NCI-H1436 treated with DMSO at 0.1 percent for 48 hours (cell line): ENCODE data around the gene C12orf57.
A peak's percentile ranks its signal among the peaks of the same experiment; 100 is the strongest.

Source experiments
- DNase-seq: peaks from one replicate; lab custom pipeline; 2025; lab: John Stamatoyannopoulos, UW

C12orf57 gene

DNA sequence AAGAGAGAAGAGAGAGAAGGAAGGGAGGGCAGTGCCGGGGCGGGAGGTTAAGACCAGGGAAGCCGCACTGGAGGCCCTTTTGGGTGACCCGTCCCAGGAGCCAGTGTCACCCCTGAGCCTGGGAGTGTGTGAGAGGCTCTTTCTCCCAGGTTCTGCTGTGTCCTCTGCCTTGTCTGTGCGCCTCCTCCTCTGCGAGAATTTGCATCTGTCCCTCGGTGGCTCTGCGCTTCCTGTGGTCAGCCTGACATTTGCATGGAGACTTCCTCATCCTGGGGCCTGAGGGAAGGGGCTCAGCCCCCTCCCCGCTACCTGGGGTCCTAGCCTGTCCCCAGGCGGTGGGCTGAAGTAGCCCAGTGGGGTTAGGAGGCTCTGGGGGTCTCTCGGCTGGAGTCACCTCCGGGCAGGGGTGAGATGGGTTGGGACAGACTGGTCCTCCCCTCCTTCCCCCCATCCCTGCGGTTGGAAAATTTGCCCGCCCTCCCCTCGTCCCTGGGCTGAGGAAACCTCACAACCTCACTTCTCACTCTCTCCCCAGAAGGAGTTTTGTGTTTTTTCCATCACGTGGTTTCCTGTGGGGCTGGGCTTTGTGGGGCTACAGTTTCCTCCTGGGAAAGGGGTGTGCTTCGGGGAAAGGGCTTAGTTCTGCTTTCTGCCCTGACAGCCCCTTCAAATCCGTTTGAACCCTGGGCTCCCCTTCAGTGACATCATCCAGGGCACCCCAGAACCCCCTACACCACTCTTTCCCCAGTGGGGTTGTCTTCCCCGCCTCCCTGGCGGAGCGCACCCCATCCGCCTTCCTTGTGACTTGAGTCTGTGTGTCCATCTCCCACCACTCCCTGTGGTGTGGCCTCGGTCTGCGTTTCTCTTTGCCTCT lies 9.9 kb downstream of the C12orf57 start:
- DNase-seq = no peak

DNA sequence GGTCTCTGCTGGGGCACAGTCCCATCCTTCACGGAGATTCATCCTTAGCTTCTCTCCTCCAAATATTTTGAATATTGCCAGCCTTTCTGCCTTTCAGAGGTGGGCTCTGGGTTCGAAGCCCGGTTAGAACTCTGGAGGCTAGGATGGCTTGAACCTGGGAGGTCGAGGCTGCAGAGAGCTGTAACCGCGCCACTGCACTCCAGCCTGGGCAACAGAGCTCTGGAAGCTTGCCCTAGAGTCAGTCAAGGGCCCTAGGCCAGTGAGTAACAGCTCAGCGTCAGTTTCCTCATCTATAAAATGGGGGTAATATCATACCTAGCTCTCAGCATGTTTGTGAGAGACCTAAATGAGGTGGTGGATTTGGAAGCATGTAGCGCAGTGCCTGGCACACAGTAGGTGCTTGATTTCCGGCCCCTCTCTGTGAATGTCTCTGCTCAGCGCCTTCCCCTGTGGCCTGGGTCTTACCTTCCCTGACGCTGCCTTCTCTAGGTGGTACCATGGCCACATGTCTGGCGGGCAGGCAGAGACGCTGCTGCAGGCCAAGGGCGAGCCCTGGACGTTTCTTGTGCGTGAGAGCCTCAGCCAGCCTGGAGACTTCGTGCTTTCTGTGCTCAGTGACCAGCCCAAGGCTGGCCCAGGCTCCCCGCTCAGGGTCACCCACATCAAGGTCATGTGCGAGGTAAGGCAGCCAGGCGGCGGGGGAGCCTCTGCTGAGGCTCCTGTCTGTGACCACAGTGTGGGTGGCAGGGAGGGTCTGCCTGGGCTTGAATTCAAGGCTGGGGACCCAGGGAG lies 10.7 kb downstream of the C12orf57 start:
- DNase-seq = no peak

DNA sequence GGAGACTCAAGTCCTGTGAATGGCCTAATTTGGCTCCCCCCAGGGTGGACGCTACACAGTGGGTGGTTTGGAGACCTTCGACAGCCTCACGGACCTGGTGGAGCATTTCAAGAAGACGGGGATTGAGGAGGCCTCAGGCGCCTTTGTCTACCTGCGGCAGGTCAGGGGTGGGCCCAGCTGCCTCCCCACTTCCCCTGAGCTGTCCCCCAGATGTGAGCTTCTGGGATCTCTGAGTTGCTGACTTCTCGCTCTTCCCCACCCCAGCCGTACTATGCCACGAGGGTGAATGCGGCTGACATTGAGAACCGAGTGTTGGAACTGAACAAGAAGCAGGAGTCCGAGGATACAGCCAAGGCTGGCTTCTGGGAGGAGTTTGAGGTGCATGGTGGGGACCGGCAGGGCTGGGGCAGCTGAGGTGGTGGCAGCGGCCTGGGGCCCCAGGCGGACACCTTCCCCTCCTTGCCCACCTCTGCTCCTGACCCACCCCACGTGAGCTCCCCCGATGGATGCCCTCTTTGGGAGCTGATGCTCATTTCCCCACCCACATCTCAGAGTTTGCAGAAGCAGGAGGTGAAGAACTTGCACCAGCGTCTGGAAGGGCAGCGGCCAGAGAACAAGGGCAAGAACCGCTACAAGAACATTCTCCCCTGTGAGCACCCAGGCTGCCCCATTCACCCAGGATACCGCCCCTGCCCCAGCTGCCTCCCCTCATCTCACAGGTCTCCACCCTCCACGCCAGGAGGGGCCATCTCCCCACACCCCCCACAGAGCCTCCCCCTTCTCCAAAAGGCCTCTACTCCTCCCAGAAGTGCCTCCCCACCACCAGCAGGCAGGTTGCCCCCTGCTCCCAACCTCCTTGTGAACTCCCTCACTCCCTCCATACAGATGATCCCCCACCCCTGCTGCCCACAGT lies 11.5 kb downstream of the C12orf57 start:
- DNase-seq = no peak

- no peak for DNase-seq
Measured at GRCh38 chr12:6956021-6956727, 12.4 kb downstream of the C12orf57 start.

- no peak for DNase-seq
Measured at GRCh38 chr12:6957151-6957701, 13.4 kb downstream of the C12orf57 start.

GRCh38 chr12:6957741-6958608 lies 14.2 kb downstream of the C12orf57 start:
- no peak for DNase-seq

- DNase-seq = no peak
Measured at GRCh38 chr12:6958609-6959057, 14.8 kb downstream of the C12orf57 start.

DNA sequence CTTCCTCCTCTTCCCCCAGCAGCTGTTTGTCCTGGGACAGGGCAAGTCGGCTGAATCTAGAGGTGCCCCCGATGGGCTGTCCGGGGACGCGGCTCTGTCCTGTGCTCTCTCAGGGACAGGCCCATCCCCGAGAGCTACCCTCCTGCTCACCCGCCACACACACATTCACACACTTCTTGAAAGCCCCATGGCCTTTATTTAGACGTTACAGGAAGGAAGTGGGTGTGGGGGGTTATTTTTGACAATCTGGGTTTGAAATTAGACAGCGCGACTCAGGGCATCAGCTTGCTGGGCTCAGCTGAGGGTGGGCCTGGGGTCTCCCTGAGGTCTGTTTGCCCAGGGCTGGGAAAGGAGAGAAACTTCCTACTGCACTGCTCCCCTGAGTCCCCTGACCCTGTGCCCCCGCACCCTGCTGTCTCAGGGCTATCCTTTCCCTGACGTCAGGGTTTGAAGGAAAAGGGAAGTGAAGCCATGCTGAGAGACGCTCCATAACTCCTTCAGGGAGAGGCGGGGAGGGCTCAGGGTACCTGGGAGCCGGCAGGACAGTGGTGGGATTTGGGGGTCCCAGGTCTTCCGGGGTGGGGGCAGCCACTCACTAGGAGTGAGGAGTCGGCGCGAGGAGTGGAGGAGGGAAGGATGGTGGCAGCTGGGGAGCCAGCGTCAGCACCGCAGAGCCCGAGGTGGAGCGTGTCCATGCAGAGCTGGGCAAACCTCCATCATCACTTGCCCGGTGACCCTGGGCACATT lies 15.4 kb downstream of the C12orf57 start:
- DNase-seq = no peak

- no peak for DNase-seq
Measured at GRCh38 chr12:6959805-6960592, 16.2 kb downstream of the C12orf57 start.

GRCh38 chr12:6960593-6961277 lies 16.9 kb downstream of the C12orf57 start:
- no peak for DNase-seq

DNA sequence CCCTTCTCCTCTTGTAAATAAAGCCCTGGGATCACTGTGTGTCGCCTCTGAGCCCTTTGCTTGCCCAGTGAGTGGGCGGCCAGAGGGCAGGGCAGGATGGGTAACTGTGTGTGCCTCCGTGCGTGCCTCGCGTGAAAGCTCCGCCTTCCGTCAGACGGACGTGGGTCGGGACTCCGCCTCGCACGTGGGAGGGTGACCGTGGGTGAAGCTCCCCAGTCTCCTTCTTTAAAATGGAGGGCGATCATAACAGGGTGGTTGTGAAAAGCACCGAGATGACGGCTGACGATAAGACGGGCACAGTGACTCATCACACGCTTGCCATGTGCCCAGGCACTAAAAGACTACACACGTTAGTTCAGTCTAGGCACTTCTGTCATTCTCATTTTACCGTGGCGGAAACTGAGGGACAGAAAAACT lies 17.5 kb downstream of the C12orf57 start:
- no peak for DNase-seq

DNA sequence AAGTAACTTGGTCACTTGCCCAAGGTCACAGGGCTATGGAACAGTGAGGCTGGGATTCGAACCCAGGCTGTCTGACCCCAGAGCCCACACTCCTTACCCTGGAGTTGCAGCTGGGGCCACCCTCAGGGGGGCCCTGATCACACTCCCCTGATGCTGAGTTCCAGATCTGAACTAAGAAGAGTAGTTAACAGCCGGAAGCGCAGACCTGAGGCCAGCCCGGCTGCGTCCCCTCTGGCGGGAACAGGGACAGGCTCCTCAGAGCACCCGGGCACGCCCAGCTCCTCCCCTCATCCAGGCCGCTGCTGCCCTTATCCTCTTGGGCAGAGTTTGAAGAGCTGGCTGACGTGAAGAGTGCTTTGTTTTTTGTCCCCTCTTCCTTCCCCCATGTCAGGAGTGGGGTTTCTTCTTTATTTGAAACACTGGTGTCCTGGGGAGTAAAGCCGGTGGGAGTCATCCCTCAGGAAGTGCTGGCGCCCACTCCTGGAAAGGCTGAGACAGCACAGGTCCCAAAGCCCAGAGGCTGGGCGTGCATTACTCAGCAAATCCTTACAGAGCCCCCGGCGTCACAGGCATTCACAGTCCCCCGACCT lies 18.0 kb downstream of the C12orf57 start:
- peak; percentile 64 for DNase-seq

GRCh38 chr12:6962285-6963015 lies 18.6 kb downstream of the C12orf57 start:
- DNase-seq = peak; percentile 64

GRCh38 chr12:6963016-6963731 lies 19.4 kb downstream of the C12orf57 start:
- peak; percentile 63 for DNase-seq

GRCh38 chr12:6963791-6964413 lies 20.1 kb downstream of the C12orf57 start:
- no peak for DNase-seq

DNA sequence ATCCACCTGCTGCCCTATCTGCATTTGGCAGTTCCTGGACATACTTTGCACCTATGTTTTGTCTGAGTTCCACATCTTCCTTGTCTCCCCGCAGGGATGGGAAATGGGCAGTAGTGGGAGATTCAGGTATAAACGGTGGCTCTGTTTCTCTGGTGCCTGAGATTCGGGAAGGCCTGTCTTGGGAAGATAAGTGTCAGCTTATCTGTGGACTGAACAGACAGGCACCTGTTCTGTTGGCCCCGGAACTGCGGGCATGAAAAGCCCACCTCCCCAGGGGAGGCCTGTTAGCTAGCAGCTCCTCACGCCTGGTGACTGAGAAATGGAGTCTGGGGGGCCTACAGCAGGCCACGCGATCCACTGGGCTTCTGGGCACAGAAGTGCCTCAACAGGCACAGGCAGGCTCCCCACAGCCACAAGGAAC lies 20.8 kb downstream of the C12orf57 start:
- no peak for DNase-seq
